Stimulated activated CD8-positive, alpha-beta memory T cell treated with anti-CD3 and anti-CD28 coated beads, Interleukin-7, amount 100 ng/mL, for 48 hours (primary cell): ENCODE results near the gene MRC2.

Experiments
- DNase-seq, 2 donors: peaks; one replicate each; pipeline ENCODE4 v3.0.0-alpha.2; 2020; ENCODE audit warnings: low read depth in 1 of 2; ENCODE audit errors: extremely low read depth in 1 of 2

Gene MRC2

GRCh38 chr17:62660629-62661118, 33.2 kb downstream of the MRC2 start:
- no peak for DNase-seq

GRCh38 chr17:62661337-62661736, 33.9 kb downstream of the MRC2 start:
- no peak for DNase-seq

GRCh38 chr17:62662855-62663254, 35.4 kb downstream of the MRC2 start:
- DNase-seq: no peak

- no peak for DNase-seq
Observed at GRCh38 chr17:62663304-62663703, 35.8 kb downstream of the MRC2 start.

- no peak for DNase-seq
Observed at GRCh38 chr17:62664336-62665120, 37.1 kb downstream of the MRC2 start.

- DNase-seq: no peak
Observed at GRCh38 chr17:62665599-62665998, 38.1 kb downstream of the MRC2 start.

GRCh38 chr17:62666061-62666800, 38.8 kb downstream of the MRC2 start:
- no peak for DNase-seq

GRCh38 chr17:62666801-62667591, 39.5 kb downstream of the MRC2 start:
- no peak for DNase-seq

GRCh38 chr17:62668091-62668804, 40.8 kb downstream of the MRC2 start:
- no peak for DNase-seq

GRCh38 chr17:62670202-62670821, 42.8 kb downstream of the MRC2 start:
- DNase-seq: no peak

- DNase-seq: no peak
Observed at GRCh38 chr17:62671553-62671952, 44.1 kb downstream of the MRC2 start.

GRCh38 chr17:62672957-62673356, 45.5 kb downstream of the MRC2 start:
- DNase-seq: no peak

- DNase-seq: no peak
Observed at GRCh38 chr17:62673614-62674362, 46.3 kb downstream of the MRC2 start.

GRCh38 chr17:62674363-62674739, 46.9 kb downstream of the MRC2 start:
- no peak for DNase-seq

GRCh38 chr17:62674841-62675240, 47.4 kb downstream of the MRC2 start:
- DNase-seq: no peak

- no peak for DNase-seq
Observed at GRCh38 chr17:62675260-62675659, 47.8 kb downstream of the MRC2 start.

- DNase-seq: no peak
Observed at GRCh38 chr17:62675701-62676100, 48.2 kb downstream of the MRC2 start.

- no peak for DNase-seq
Observed at GRCh38 chr17:62676231-62676943, 48.9 kb downstream of the MRC2 start.
